HG02588 (cell line): ENCODE measurements around the gene HARS1.
"Not testable (repeated sequence)": the region's sequence is repeated elsewhere in the genome, so short reads cannot be mapped to it uniquely, and the experiment has no call there.

Experiments
- ATAC-seq: cut with Tn5 transposase; IDR thresholded peaks from one replicate; pipeline ENCODE4 v1.9.1; 2021; ENCODE audit warnings: mild to moderate bottlenecking, moderate library complexity; ENCODE audit not compliant: unreplicated experiment

HARS1 gene, protein sequence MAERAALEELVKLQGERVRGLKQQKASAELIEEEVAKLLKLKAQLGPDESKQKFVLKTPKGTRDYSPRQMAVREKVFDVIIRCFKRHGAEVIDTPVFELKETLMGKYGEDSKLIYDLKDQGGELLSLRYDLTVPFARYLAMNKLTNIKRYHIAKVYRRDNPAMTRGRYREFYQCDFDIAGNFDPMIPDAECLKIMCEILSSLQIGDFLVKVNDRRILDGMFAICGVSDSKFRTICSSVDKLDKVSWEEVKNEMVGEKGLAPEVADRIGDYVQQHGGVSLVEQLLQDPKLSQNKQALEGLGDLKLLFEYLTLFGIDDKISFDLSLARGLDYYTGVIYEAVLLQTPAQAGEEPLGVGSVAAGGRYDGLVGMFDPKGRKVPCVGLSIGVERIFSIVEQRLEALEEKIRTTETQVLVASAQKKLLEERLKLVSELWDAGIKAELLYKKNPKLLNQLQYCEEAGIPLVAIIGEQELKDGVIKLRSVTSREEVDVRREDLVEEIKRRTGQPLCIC

DNA sequence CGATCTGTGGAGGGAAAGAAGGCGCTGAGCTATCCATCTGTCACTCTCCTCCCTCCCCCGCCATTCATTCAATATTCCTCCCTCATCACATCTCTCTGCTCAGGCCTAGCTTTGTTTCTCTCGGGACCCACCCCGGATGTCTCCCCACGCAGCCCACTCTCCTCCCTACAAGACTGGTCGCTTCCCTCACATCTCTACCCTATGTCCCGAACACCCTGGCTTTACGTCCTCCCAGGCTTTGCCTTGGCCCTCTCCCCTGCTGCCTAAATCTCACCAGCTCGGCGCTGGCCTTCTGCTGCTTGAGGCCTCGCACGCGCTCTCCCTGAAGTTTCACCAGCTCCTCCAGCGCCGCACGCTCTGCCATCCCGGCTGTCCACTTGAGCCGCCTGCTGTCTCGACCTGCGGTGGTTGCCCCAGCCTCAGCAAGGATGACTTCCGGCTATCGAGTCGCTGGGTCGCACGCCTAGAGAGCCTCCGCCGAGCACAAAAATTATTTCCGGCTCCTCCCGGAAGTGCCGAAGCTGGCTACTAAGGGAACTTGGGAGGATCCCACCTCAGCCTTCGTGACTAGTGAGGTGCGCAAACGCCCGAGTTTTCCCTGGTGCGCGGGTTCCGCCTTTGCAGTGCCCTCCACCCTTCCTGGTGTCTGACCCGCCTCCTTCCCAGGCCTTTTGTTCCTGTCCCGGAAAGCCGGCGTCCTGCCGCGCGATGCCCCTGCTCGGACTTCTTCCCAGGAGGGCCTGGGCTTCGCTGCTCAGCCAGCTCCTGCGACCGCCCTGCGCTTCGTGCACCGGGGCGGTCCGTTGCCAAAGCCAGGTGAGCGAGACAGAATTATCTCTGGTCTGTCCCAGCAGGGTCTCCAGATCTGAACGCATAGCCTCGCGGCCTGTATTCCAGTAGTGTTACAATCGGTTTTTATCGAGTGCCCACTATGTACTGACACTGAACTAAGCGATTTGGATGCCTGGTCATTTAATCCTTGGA lies at the start of gene HARS1, which contains the start of gene HARS2:
HARS1 (minus strand) TSS at position 430 of the 984 bp plus-strand sequence; CDS start at position 364, 66 bp downstream.
HARS2 (plus strand) TSS at position 515 of the 984 bp plus-strand sequence; CDS start at position 709, 194 bp downstream.
- ATAC-seq = peak; percentile 97

DNA sequence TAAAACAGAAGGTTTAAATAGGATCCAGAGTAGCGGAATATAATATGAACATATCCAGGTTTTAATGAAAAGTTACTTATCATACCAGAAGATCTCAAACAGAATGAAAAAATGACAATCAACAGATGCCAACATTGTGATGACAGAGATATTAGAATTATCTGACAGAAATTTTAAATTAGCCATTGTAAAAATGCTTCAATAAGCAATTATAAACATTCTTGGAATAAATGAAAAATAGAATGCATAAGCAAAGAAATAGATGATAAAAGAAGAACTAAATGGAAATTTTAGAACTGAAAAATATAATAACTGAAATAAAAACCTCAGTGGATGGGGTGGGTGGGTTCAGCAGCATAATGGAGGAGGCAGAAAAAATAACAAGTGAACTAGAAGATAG lies 46.3 kb upstream of the HARS1 start:
- ATAC-seq = no peak

DNA sequence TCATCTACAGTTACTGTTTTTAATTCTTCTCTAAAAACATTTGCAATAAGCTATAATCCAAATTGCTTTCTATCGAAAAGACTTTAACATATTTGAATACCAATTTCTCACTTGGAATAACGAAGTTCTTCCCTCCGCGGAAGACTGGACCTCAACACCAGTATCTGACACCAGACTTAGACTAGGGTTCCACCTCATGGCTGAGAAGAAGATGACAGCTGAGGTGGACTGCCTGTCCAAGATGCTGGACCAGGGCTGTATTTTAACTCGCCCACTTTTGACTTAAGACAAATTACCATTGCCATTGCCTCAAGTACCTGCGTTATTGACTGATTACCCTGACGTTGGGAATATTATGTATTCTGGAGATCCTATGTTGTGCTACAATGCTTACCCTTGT lies 43.2 kb upstream of the HARS1 start:
- no peak for ATAC-seq

DNA sequence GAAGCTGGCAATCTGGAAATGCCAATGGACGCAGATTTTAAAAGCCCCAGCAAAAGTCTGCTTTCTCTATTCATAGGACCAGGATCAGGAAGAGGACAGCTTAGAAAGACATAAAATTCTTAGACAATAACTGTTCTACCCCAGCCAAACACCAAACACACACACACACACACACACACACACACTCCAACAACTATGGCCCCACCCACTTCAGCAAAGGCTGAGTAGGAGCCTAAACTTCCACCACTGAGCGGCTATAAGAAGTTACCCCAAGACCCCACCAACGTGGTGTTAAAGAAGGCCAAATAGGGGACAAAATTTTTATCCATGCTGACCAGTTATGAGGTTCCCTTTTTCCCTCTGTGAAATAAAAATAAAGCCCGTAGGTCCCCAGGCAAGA lies 41.9 kb upstream of the HARS1 start:
- ATAC-seq = no peak

DNA sequence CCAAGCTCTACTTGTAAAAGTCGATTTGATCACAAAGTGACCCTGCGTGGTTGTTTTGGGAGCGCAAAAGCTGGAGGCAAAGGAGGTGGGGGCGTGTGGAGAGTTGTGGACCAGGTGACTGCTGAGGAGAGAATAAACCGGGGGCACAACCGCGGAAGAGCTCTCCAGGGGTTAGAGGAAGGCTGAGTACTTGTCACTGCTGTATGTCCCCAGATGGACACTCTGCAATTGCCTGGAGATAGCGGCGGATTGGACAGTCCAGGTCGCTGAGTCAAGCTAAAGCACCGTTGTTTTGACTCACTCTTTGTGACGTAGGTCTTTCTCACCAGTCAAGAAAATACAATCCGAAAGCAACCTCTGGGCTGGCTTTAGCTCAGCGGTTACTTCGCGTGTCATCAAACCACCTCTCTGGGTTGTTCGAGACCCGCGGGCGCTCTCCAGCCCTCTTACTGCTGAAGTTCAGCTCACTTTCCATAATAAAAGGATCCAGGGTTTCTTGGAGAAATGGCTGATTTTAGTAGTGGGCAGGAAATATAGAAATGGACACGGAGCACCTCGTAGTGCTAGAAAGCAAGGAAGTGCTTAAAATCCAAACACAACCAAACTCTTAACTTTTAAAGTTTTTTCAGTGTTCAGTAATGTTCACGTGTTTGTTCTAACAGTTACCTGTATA lies 34.8 kb upstream of the HARS1 start:
- peak; percentile 89 for ATAC-seq

DNA sequence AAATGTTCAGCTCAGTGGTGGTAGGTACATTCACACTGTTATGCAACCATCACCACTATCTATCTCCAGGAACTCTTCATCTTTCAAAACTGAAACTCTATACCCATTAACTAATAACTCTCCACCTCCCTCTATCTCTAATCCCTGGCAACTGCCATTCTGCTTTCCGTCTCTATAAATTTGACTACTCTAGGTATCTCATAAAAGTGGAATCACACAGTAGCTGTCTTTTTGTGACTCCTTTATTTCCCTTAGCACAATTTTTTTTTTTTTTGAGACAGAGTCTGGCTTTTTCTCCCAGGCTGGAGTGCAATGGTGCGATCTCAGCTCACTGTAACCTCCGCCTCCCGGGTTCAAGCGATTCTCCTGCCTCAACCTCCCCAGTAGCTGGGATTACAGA lies 30.2 kb upstream of the HARS1 start:
- ATAC-seq = not testable (repeated sequence)

DNA sequence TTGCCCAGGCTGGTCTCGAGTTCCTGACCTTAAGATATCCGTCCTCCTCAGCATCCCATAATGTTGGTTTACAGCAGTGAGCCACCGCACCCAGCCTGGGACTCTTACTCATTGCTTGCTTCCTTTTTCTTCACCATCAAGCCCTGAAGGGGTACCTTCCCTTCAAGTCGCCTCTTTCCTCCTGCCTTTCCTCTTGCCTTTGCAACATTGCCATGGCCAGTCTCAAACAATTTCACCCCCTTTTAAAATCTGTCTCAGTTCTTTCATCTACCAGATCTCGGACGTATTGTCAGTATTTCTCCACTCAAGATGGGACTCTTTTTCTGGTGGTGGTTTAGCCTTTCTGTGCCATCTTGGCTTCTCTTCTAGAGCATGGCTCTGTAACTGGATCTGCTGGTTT lies 29.6 kb upstream of the HARS1 start:
- not testable (repeated sequence) for ATAC-seq

DNA sequence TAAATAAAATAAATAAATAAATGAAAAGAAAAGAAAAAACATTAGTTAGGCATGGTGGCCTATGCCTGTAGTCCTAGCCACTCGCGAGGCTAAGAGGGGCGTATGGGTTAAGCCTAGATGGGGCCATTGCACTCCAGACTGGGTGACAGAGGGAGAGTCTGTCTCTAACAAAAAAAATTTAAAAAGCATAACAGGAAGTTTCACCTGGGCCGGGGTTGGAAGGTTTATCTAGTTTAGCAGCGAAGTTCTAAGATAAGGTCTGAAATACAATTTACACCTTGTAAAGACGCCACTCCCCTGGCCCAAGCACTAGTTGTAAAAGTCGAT lies 27.1 kb upstream of the HARS1 start:
- ATAC-seq = no peak

DNA sequence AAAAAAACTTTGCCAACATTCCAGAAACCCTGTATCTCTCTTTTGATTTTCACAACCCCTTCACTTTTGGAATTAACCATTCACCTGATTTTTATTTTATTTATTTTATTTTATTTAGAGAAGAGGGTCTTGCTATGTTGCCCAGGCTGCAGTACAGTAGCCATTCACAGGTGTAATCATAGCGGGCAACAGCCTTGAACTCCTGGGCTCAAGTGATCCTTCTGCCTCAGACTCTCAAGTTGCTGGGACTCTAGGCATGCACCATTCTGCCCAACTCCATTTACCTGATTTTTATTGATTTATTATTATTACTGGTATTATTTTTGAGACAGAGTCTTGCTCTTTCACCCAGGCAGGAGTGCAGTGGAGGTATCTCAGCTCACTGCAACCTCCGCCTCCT lies 25.1 kb upstream of the HARS1 start:
- ATAC-seq = not testable (repeated sequence)

DNA sequence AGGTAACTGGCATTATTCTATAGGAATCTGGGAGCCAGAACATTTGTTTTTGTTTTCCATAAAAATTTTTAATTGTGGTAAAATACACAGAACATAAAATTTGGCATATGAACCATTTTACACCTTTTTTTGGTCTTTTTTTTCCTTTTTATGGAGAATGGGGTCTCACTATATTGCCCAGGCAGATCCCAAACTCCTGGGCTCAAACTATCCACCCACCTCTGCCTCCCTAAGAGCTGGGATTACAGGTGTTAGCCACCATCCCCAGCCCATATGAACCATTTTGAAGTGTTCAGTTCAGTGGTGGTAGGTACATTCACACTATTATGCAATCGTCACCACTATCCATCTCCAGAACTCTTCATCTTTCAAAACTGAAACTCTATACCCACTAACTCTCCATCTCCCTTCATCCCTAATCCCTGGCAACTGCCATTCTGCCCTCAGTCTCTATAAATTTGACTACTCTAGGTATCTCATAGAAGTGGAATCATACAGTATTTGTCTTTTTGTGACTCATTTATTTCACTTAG lies 22.5 kb upstream of the HARS1 start:
- no peak for ATAC-seq

DNA sequence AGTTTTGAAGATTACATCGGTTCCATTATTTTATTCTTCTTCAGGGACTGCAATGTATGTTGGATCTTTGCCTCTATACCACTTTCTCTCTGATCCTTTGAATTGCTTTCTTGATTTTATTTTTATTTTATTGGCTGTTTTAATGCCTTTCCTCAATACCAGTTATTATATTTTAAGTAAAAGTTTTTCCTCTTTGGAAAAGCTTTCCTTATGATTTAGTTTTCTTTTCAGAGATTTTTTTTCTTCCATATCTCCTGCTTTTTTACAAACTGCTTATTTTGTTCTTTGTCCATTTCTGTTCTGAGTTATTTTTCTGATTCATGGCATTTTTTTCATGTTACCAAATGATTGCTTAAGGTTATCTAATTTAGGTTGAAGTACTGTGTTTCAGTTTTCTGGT lies 20.6 kb upstream of the HARS1 start:
- no peak for ATAC-seq

DNA sequence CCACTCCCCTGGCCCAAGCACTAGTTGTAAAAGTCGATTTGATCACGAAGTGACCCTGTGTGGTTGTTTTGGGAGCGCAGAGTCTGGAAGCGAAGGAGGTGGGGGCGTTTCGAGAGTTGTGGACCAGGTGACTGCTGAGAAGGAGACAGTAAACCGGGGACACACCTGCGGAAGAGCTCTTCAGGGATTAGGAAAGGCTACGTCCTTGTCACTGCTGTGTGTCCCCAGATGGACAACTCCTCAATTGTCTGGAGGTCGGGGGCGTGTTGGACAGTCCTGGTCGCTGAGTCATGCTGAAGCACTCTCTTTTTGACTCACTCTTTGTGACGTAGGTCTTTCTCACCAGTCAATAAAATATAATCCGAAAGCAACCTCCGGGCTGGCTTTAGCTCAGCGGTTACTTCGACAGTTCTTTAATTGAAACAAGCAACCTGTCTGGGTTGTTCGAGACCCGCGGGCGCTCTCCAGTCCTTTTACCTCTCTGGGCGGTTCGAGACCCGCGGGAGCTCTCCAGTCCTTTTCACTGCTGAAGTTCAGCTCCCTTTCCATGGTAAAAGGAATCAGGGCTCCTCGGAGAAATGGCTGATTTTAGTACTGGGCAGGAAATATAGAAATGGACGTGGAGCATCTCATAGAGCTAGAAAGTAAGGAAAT lies 19.9 kb upstream of the HARS1 start:
- ATAC-seq = peak; percentile 89

DNA sequence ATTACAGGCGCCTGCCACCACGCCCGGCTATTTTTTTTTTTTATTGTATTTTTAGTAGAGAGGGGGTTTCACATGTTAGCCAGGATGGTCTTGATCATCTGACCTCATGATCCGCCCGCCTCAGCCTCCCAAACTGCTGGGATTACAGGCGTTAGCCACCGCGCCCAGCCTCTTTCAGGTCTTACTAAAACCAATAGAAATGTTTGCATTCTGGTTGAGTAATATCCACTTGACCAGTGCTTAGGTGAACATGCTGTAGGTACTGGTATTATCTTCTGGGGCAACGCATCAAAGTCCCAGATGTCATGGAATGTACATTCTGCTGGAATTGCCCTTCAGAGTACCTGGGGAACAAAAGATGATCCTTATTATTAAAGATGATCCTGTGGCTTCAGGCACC lies 17.6 kb upstream of the HARS1 start:
- ATAC-seq = not testable (repeated sequence)

DNA sequence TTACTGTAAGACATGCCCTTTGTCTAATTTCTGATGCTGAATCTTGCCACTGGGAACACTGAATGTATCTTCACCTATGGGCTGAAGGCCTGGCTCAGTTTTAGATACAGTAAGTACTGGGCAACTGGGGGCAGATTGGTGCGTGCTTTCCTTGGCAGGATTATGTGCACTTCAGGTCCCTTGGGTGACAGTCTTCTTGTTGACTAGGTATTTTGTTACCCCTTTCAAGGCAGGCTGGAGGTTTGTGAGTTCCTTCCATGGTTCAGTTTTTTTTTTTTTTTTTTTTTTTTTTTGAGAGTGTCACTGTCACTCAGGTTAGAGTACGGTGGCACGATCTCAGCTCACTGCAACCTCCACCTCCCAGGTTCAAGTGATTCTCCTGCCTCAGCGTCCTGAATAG lies 16.6 kb upstream of the HARS1 start:
- no peak for ATAC-seq

DNA sequence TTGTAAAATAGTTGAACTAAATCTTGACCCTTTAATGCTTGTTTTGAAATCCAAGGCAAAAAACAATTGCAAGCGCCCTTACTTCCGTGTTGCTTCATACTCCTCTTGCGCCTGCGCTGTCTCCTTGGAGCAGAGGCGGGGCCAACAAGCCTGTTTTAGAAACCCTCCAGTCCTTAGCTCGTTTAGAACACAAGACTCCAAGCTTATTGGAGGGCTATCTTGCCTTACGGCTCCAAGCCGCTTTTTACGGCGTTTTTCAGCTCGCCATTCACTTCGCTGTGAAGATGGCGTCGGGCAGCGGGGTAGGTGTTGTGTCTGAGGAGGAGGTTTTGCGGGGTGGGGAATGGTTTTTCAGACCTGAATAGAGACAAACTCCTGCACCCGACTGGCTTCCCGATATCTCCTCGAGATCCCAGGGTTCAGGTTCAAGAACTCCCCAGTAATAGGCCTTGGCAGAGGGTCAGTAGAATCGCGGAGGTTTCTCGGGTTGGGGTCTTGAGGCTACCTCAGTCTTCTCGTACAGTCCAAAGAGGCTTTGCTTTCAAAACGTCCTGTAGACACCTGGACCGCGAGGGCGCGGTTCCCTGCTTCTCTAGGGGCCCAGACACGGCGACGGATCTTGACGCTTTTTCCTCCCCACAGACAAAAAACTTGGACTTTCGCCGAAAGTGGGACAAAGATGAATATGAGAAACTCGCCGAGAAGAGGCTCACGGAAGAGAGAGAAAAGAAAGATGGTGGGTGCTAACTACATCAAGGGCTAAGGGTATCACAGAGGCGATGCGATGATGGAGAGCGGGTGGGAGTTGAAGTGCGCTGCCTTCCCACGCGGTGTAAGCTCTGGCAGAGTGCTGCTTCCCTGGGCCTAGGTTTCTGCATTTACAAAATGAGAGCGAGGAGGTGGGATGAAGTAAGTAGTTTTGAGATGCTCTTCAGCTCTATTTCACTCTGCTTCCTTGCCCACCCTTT lies 9.3 kb upstream of the HARS1 start, which contains the start of gene ZMAT2:
ZMAT2 (plus strand) TSS at position 271 of the 968 bp plus-strand sequence; CDS start at position 285, 14 bp downstream.
- peak; percentile 97 for ATAC-seq

DNA sequence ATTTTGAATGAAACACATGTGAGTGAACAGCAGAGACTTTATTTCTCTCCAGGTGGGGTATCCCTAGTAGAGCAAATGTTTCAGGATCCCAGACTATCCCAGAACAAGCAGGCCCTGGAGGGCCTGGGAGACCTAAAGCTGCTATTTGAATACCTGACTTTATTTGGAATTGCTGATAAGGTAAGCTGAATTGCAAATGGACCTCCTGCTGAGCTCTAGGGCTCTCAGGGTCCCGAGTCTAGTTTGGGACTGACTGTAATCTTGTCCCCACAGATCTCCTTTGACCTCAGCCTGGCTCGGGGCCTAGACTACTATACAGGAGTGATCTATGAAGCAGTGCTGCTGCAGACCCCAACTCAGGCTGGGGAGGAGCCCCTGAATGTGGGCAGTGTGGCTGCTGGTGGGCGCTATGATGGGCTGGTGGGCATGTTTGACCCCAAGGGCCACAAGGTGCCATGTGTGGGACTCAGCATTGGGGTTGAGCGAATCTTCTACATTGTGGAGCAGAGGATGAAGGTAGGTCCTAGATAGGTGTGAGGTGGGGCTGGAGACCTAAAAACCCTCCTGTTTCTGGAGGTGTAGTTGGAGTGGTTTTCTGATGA lies 5.8 kb upstream of the HARS1 start:
- no peak for ATAC-seq

DNA sequence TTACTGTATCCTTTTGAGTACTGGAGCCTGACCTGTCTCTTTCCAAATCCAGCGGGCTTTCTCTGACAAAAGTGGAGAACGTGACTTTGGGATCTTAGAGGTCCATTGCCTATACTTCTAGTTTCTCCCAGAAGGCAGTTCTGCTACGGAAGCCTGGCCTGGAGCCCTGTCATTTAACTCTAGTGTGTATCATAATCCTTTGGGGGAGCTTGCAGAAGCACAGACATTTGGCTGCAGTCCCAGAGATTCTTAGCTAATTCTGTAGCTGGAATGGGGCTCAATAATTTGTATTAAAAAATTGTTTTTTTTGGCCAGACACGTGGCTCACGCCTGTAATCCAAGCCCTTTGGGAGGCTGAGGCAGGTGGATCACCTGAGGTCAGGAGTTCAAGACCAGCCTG lies 3.1 kb upstream of the HARS1 start:
- ATAC-seq = no peak

DNA sequence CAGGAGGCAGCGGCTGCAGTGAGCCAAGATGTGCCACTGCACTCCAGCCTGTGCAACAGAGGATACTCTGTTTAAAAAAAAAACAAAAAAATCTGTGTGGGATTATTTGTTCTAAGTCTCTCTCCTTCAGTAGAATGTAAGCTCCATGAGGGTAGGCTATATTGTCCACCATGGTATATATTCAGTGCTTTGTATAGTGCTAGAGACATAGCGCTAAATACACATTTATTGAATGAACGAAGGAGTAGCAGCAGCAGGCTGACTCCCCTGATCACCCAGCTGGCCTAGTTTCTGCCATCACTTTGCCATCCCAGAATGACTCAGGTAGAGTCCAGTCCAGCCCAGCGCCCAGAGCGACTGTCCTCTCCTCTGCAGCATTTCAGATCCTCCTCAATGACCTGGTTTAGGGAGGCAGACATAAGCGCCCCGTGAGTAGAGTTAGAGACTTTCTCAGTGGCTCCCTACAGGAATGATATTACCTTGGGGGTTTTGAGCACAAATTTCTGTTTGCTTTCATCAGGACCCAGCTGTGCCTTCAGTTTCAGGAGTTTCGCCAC lies 716 bp downstream of the HARS1 start:
- no peak for ATAC-seq
